ENCODE data around the gene ANKS1B.

ANKS1B gene

GRCh38 chr12:99567072-99567471, 417.7 kb downstream of the ANKS1B start:
- H3K9me3 Mint-ChIP-seq: no peaks in the 10 kb centered on the region

GRCh38 chr12:99558109-99558508, 426.6 kb downstream of the ANKS1B start:
- TF ChIP-seq, protein P1, sequence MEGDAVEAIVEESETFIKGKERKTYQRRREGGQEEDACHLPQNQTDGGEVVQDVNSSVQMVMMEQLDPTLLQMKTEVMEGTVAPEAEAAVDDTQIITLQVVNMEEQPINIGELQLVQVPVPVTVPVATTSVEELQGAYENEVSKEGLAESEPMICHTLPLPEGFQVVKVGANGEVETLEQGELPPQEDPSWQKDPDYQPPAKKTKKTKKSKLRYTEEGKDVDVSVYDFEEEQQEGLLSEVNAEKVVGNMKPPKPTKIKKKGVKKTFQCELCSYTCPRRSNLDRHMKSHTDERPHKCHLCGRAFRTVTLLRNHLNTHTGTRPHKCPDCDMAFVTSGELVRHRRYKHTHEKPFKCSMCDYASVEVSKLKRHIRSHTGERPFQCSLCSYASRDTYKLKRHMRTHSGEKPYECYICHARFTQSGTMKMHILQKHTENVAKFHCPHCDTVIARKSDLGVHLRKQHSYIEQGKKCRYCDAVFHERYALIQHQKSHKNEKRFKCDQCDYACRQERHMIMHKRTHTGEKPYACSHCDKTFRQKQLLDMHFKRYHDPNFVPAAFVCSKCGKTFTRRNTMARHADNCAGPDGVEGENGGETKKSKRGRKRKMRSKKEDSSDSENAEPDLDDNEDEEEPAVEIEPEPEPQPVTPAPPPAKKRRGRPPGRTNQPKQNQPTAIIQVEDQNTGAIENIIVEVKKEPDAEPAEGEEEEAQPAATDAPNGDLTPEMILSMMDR (IDR thresholded peaks at IDR 0.05; ENCODE audit: unreplicated experiment in 3 of 3): no peak
- no peak overlapping the region for H3K4me3 Mint-ChIP-seq

More at GRCh38 chr12:99567072-99567471, 417.7 kb downstream of the ANKS1B start:
- H3K27ac Mint-ChIP-seq: no peak overlapping the region
- H3K4me3 Mint-ChIP-seq: no peak overlapping the region
- H3K27me3 Mint-ChIP-seq (ENCODE audit: low read depth): peaks cover 3% of the 10 kb centered on the region
- H3K36me3 Mint-ChIP-seq (ENCODE audit: low read depth): no peaks in the 10 kb centered on the region
- TF ChIP-seq, protein P1 (IDR thresholded peaks at IDR 0.05; ENCODE audit: unreplicated experiment in 3 of 3): no peak
- no peaks in the 10 kb centered on the region for H3K4me1 Mint-ChIP-seq

DNA sequence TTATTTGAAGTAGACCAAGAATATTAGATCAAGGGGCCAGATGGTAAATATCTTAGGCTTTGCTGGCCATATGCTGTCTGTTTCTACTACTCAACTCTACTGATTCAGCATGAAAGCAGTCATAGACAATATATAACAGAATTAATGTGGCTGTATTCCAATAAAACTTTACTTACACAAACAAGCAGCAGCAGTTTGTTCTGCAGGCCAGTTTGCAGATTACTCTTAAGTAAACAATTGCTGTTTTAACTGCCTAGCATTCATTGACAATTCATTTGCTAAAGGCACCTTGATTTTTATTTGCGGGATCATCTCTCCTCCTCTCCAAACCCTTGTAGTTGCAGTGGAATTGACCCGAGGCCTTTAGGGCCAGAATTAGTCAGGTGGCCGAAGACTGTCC, 431.3 kb downstream of the ANKS1B start:
- Mint-ChIP-seq H3K36me3 (ENCODE audit: low read depth) (no peaks in the 10 kb centered on the region), H3K4me1 (no peaks in the 10 kb centered on the region), H3K9me3 (peaks cover 23% of the 10 kb centered on the region), H3K4me3 (no peak overlapping the region), H3K27ac (no peak overlapping the region), H3K27me3 (ENCODE audit: low read depth) (no peaks in the 10 kb centered on the region)
- TF ChIP-seq, protein P1 (IDR thresholded peaks at IDR 0.05; ENCODE audit: unreplicated experiment in 3 of 3): no peak

More at GRCh38 chr12:99558109-99558508, 426.6 kb downstream of the ANKS1B start:
- no peaks in the 10 kb centered on the region for H3K36me3 Mint-ChIP-seq (ENCODE audit: low read depth)
- H3K9me3 Mint-ChIP-seq: peaks cover 23% of the 10 kb centered on the region
- no peak overlapping the region for H3K27ac Mint-ChIP-seq
- no peaks in the 10 kb centered on the region for H3K4me1 Mint-ChIP-seq
- H3K27me3 Mint-ChIP-seq (ENCODE audit: low read depth): no peaks in the 10 kb centered on the region

- Mint-ChIP-seq H3K36me3 (ENCODE audit: low read depth) (no peaks in the 10 kb centered on the region), H3K27me3 (ENCODE audit: low read depth) (no peaks in the 10 kb centered on the region), H3K9me3 (peaks cover 15% of the 10 kb centered on the region), H3K4me3 (no peak overlapping the region), H3K4me1 (no peaks in the 10 kb centered on the region), H3K27ac (no peak overlapping the region)
- TF ChIP-seq, protein P1 (IDR thresholded peaks at IDR 0.05; ENCODE audit: unreplicated experiment in 3 of 3): no peak
These were observed 432.7 kb downstream of the ANKS1B start for GRCh38 chr12:99552022-99552421.

GRCh38 chr12:99549651-99550050, 435.1 kb downstream of the ANKS1B start:
- Mint-ChIP-seq H3K4me3 (no peak overlapping the region), H3K36me3 (ENCODE audit: low read depth) (no peaks in the 10 kb centered on the region), H3K27me3 (ENCODE audit: low read depth) (no peaks in the 10 kb centered on the region), H3K27ac (no peak overlapping the region), H3K4me1 (no peaks in the 10 kb centered on the region), H3K9me3 (no peaks in the 10 kb centered on the region)
- TF ChIP-seq, protein P1 (IDR thresholded peaks at IDR 0.05; ENCODE audit: unreplicated experiment in 3 of 3): no peak

GRCh38 chr12:99549196-99549595, 435.5 kb downstream of the ANKS1B start:
- H3K36me3 Mint-ChIP-seq (ENCODE audit: low read depth): no peaks in the 10 kb centered on the region
- no peaks in the 10 kb centered on the region for H3K27me3 Mint-ChIP-seq (ENCODE audit: low read depth)
- TF ChIP-seq, protein P1 (IDR thresholded peaks at IDR 0.05; ENCODE audit: unreplicated experiment in 3 of 3): no peak
- no peaks in the 10 kb centered on the region for H3K9me3 Mint-ChIP-seq
- H3K4me3 Mint-ChIP-seq: no peak overlapping the region
- no peak overlapping the region for H3K27ac Mint-ChIP-seq
- no peaks in the 10 kb centered on the region for H3K4me1 Mint-ChIP-seq
